H1 (cell line): ENCODE data around the gene SPSB1. TPM values are rescaled to one million over a fixed set of nuclear protein-coding genes. Genes with fewer than 3 reads are reported as not detected.
A peak's percentile ranks its signal among the peaks of the same experiment; 100 is the strongest.

Experiments used
- CTCF ChIA-PET: fragments of 300-600 bp; sonication (Branson Sonifier 250); formaldehyde crosslinking; loops from one replicate; lab custom pipeline; 2021; ENCODE audit not compliant: partially characterized antibody; lab: Charles Lee
- POLR2A ChIA-PET: fragments of 300-600 bp; sonication (Branson Sonifier 250); formaldehyde crosslinking; loops from one replicate; lab custom pipeline; 2021; ENCODE audit warnings: inconsistent platforms; ENCODE audit not compliant: partially characterized antibody; lab: Charles Lee
- DNase-seq, 2 experiments: peaks; one replicate each; pipeline versions ENCODE4 v3.0.0 to v3.0.0-alpha.2; 2010 to 2022; ENCODE audit warnings: low spot score in 2 of 2, low read depth in 1 of 2, mixed read lengths in 1 of 2
- FAIRE-seq: peaks from 2 replicates; lab custom pipeline; 2011; peaks lifted over from hg19 to GRCh38; lab: Jason Lieb, UNC
- H2AFZ ChIP-seq: 2 replicates; pipeline ENCODE4 v1.8.1; 2012; ENCODE audit warnings: low read length, inconsistent platforms
- H2AK5ac ChIP-seq: 2 replicates; pipeline ENCODE4 v1.6.1; 2013; ENCODE audit warnings: low read depth, low read length
- H2BK120ac ChIP-seq: replicated peaks from 2 replicates; pipeline ENCODE3; 2013; ENCODE audit warnings: low read depth, low read length, inconsistent platforms
- H2BK12ac ChIP-seq: 2 replicates; pipeline ENCODE4 v1.6.1; 2013; ENCODE audit warnings: low read depth, low read length
- H2BK15ac ChIP-seq: 2 replicates; pipeline ENCODE4 v1.6.1; 2013; ENCODE audit warnings: low read length
- H2BK20ac ChIP-seq: 2 replicates; pipeline ENCODE4 v1.6.1; 2013; ENCODE audit warnings: low read length
- H2BK5ac ChIP-seq: 2 replicates; pipeline ENCODE4 v1.6.1; 2013; ENCODE audit warnings: low read depth, low read length
- H3K14ac ChIP-seq: 2 replicates; pipeline ENCODE4 v1.6.1; 2013; ENCODE audit warnings: inconsistent platforms; ENCODE audit not compliant: insufficient read length
- H3K18ac ChIP-seq: 2 replicates; pipeline ENCODE4 v1.6.1; 2013; ENCODE audit warnings: low read length; ENCODE audit errors: extremely low read depth
- H3K23ac ChIP-seq: 2 replicates; pipeline ENCODE4 v1.6.1; 2013; ENCODE audit warnings: inconsistent platforms; ENCODE audit not compliant: insufficient read length
- H3K23me2 ChIP-seq: 2 replicates; pipeline ENCODE4 v1.6.1; 2013; ENCODE audit warnings: low read depth, low read length
- H3K27ac ChIP-seq: 2 replicates; pipeline ENCODE4 v1.6.1; 2011; ENCODE audit warnings: low read depth, low read length, inconsistent platforms
- H3K27me3 ChIP-seq, 4 experiments: replicated peaks in 1 of 4; 1 replicate in 1 of 4; 2 replicates in 3 of 4; pipeline versions ENCODE4 v1.6.1 to v1.8.1; 2011 to 2013; ENCODE audit warnings: low read length in 3 of 4, mild to moderate bottlenecking in 3 of 4, inconsistent platforms in 2 of 4, mixed read lengths in 2 of 4, moderate library complexity in 1 of 4; ENCODE audit not compliant: control insufficient read depth in 3 of 4, insufficient read depth in 3 of 4; ENCODE audit errors: extremely low read depth in 1 of 4
- H3K36me3 ChIP-seq, 4 experiments: 2 replicates each; pipeline versions ENCODE4 v1.6.1 to v1.8.1; 2011 to 2013; ENCODE audit warnings: mild to moderate bottlenecking in 4 of 4, low read length in 3 of 4, moderate library complexity in 2 of 4, control low read depth in 1 of 4, inconsistent platforms in 1 of 4; ENCODE audit not compliant: insufficient read depth in 4 of 4, control insufficient read depth in 2 of 4
- H3K4ac ChIP-seq: replicated peaks from 2 replicates; pipeline ENCODE3; 2013; ENCODE audit warnings: low read length, low read depth, mixed read lengths, inconsistent platforms; ENCODE audit not compliant: insufficient read length
- H3K4me1 ChIP-seq, 4 experiments: replicated peaks in 1 of 4; 1 replicate in 1 of 4; 2 replicates in 3 of 4; pipeline versions ENCODE4 v1.6.1 to v1.8.1; 2011 to 2013; ENCODE audit warnings: low read length in 3 of 4, inconsistent platforms in 2 of 4, mixed read lengths in 1 of 4; ENCODE audit not compliant: insufficient read depth in 4 of 4, control insufficient read depth in 3 of 4
- H3K4me2 ChIP-seq, 2 experiments: 2 replicates each; pipeline versions ENCODE4 v1.6.1 to v1.8.1; 2011 to 2013; ENCODE audit warnings: low read depth in 2 of 2, low read length in 2 of 2, control low read depth in 1 of 2, inconsistent platforms in 1 of 2, mild to moderate bottlenecking in 1 of 2; ENCODE audit not compliant: insufficient read depth in 1 of 2
- H3K4me3 ChIP-seq, 4 experiments: fragments of 200-600, 300-600 bp in 1 of 4; sonication (generic), shearing (Covaris generic), sonication (Bioruptor Twin) in 1 of 4; 2 replicates each; pipeline versions ENCODE4 v1.5.1 to v1.8.1; 2011 to 2016; ENCODE audit warnings: low read length in 4 of 4, low read depth in 3 of 4, control low read depth in 2 of 4, inconsistent platforms in 2 of 4, mild to moderate bottlenecking in 2 of 4, mixed read lengths in 1 of 4, moderate library complexity in 1 of 4; ENCODE audit not compliant: insufficient read depth in 2 of 4; ENCODE audit errors: extremely low read depth in 1 of 4
- H3K56ac ChIP-seq: replicated peaks from 2 replicates; pipeline ENCODE3; 2013; ENCODE audit warnings: low read depth, mild to moderate bottlenecking, mixed read lengths, low read length, inconsistent platforms; ENCODE audit not compliant: insufficient read length
- H3K79me1 ChIP-seq: 2 replicates; pipeline ENCODE4 v1.6.1; 2013; ENCODE audit warnings: low read depth, low read length, control low read depth
- H3K79me2 ChIP-seq, 2 experiments: 2 replicates each; pipeline versions ENCODE4 v1.6.1 to v1.8.1; 2012 to 2013; ENCODE audit warnings: low read length in 2 of 2, mild to moderate bottlenecking in 2 of 2, inconsistent platforms in 1 of 2; ENCODE audit not compliant: insufficient read depth in 2 of 2, control insufficient read depth in 1 of 2
- H3K9ac ChIP-seq, 4 experiments: replicated peaks in 1 of 4; 1 replicate in 1 of 4; 2 replicates in 3 of 4; pipeline versions ENCODE4 v1.6.1 to v1.8.1; 2011 to 2013; ENCODE audit warnings: low read depth in 3 of 4, low read length in 3 of 4, control low read depth in 2 of 4, mild to moderate bottlenecking in 2 of 4, moderate library complexity in 2 of 4, inconsistent platforms in 1 of 4; ENCODE audit errors: extremely low read depth in 1 of 4
- H3K9me3 ChIP-seq, 2 experiments: 2 replicates each; pipeline versions ENCODE4 v1.6.1 to v1.8.1; 2012 to 2013; ENCODE audit warnings: mild to moderate bottlenecking in 2 of 2, moderate library complexity in 2 of 2, control low read depth in 1 of 2, inconsistent platforms in 1 of 2, low read depth in 1 of 2, low read length in 1 of 2, mixed read lengths in 1 of 2; ENCODE audit not compliant: insufficient read depth in 2 of 2
- H4K20me1 ChIP-seq, 2 experiments: replicated peaks in 1 of 2; 2 replicates each; pipeline versions ENCODE3 to v1.8.1; 2011 to 2013; ENCODE audit warnings: inconsistent platforms in 2 of 2, low read length in 2 of 2, mild to moderate bottlenecking in 1 of 2; ENCODE audit not compliant: insufficient read depth in 2 of 2, control insufficient read depth in 1 of 2
- H4K5ac ChIP-seq: 2 replicates; pipeline ENCODE4 v1.6.1; 2013; ENCODE audit warnings: low read length, low read depth, mixed read lengths, inconsistent platforms; ENCODE audit not compliant: insufficient read length
- H4K8ac ChIP-seq: 2 replicates; pipeline ENCODE4 v1.8.0; 2013; ENCODE audit warnings: mild to moderate bottlenecking, moderate library complexity, low read length, inconsistent platforms; ENCODE audit not compliant: insufficient read depth; ENCODE audit errors: extremely low read depth
- H4K91ac ChIP-seq: replicated peaks from 2 replicates; pipeline ENCODE3; 2013; ENCODE audit warnings: low read length, mixed read lengths, inconsistent platforms; ENCODE audit not compliant: insufficient read length
- CBX5 ChIP-seq: fragments of 300-800, 300-1000 bp; sonication (generic); IDR thresholded peaks from 2 replicates; pipeline ENCODE4 v1.7.1; 2016; ENCODE audit warnings: antibody characterized with exemption, low read length, low read depth
- CHD1 ChIP-seq: IDR thresholded peaks from 2 replicates; pipeline ENCODE4 v1.6.1; 2012; ENCODE audit warnings: low read depth, low read length, improper control_type of control experiment
- CTBP2 ChIP-seq: IDR thresholded peaks from 2 replicates; pipeline ENCODE4 v1.7.0; 2011; ENCODE audit warnings: borderline replicate concordance, mild to moderate bottlenecking, moderate library complexity, mixed read lengths, low read length; ENCODE audit not compliant: insufficient read depth, insufficient read length
- FOSL1 ChIP-seq: IDR thresholded peaks from 2 replicates; pipeline ENCODE4 v1.6.1; 2011; ENCODE audit warnings: mild to moderate bottlenecking, low read depth, low read length, moderate library complexity; ENCODE audit not compliant: insufficient read depth
- HDAC2 ChIP-seq, 2 experiments: fragments of 300-600 bp in 1 of 2; sonication (generic) in 1 of 2; IDR thresholded peaks; 2 replicates each; pipeline ENCODE4 v1.6.1; 2011 to 2012; ENCODE audit warnings: low read depth in 2 of 2, low read length in 2 of 2, mild to moderate bottlenecking in 2 of 2, moderate library complexity in 2 of 2, borderline replicate concordance in 1 of 2, inconsistent platforms in 1 of 2
- HDAC6 ChIP-seq: IDR thresholded peaks from one replicate; pipeline ENCODE4 v1.7.1; 2012; ENCODE audit warnings: low read depth, mild to moderate bottlenecking, inconsistent platforms, low read length, moderate library complexity
- MAFK ChIP-seq: IDR thresholded peaks from 2 replicates; pipeline ENCODE4 v1.6.1; 2012; ENCODE audit warnings: low read depth, mild to moderate bottlenecking, improper control_type of control experiment, low read length
- POLR2A ChIP-seq, 2 experiments: IDR thresholded peaks; 1 replicate in 1 of 2; 2 replicates in 1 of 2; pipeline ENCODE4 v1.6.1; 2011; ENCODE audit warnings: low read depth in 2 of 2, low read length in 2 of 2, mild to moderate bottlenecking in 2 of 2; ENCODE audit errors: control extremely low read depth in 1 of 2
- SIRT6 ChIP-seq: IDR thresholded peaks from one replicate; pipeline ENCODE4 v1.7.1; 2012; ENCODE audit warnings: low read length, inconsistent platforms
- SP1 ChIP-seq: IDR thresholded peaks from 2 replicates; pipeline ENCODE4 v1.6.1; 2011; ENCODE audit warnings: low read depth, low read length
- SP2 ChIP-seq: IDR thresholded peaks from 2 replicates; pipeline ENCODE4 v1.6.1; 2012; ENCODE audit warnings: mild to moderate bottlenecking, low read length, inconsistent platforms
- TAF1 ChIP-seq: IDR thresholded peaks from 2 replicates; pipeline ENCODE4 v1.6.1; 2011; ENCODE audit warnings: mild to moderate bottlenecking, low read depth, low read length
- TCF12 ChIP-seq: IDR thresholded peaks from 2 replicates; pipeline ENCODE4 v1.6.1; 2011; ENCODE audit warnings: low read depth, mild to moderate bottlenecking, low read length
- WGBS, 2 experiments: shearing (Covaris generic) in 1 of 2; methylation state at CpG; one replicate each; pipeline versions ENCODE4 v1.1.6 to v1.1.7; 2013 to 2015; ENCODE audit warnings: low lambda C conversion rate in 2 of 2, mixed read lengths in 2 of 2, inconsistent platforms in 1 of 2, low coverage in 1 of 2, missing lambda C conversion rate in 1 of 2; ENCODE audit not compliant: insufficient replicate concordance in 2 of 2, insufficient coverage in 1 of 2, insufficient read length in 1 of 2; ENCODE audit errors: extremely low coverage in 1 of 2, missing lambda C conversion rate in 1 of 2; 5-methylcytosine and 5-hydroxymethylcytosine counted together
- polyA plus RNA-seq, 7 experiments: library from polyadenylated mRNA; depleted of rRNA in 3 of 7; stranded (reverse) in 5 of 7; unstranded in 2 of 7; fragments of >200 nt in 5 of 7; fragments of 200-250 nt in 2 of 7; gene quantifications; 1 replicate in 5 of 7; 2 replicates in 1 of 7; 4 replicates in 1 of 7; pipeline versions ENCODE4 v1.2.1 to v1.2.3, GENCODE V29; 2011 to 2013; ENCODE audit warnings: missing spikeins in 2 of 7, mixed read lengths in 2 of 7
- total RNA-seq: library from RNA; stranded (reverse); fragmentation: NEBNext Ultra II Directional; extraction: Animal tissue kit (Norgen Biotek cat#: 25700); gene quantifications from 2 replicates; pipeline ENCODE4 v1.2.1, GENCODE V29; 2021
- TF ChIP-seq, protein P1 (sequence below): IDR thresholded peaks from 2 replicates; pipeline ENCODE4 v1.6.1; 2011; ENCODE audit warnings: low read depth, mild to moderate bottlenecking, low read length; ENCODE audit not compliant: insufficient read depth

The SPSB1 gene
- total and polyA plus RNA-seq, 2 of the 8 experiments (the other 6 are each of a cell fraction or from before 2014, with no cell fraction given), result 5.3 to 6.4 TPM

DNA sequence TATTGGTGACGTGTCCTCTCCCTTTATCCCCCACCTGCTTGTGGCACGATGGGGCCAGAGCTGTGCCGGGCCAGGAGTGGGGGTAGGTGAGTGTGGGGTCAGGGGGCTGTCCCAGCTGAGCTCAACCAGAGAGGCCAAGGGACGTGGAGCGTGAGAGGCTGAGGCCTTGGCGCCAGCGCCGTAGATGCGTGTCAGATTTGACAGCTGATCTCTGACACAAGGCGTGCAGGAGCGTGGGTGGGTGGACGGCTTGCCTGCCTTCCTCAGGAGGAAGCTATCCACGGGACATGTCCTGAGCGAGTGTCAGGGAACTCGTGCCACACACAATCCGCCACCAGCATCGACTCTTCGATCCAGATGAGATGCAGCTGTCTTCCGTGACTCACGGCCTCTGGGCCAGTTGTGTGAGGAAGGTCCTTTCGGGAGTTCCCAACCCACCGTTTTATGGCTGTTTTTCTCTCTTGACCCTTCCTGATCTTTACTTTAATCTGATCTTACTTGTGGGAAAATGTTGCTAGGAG is 56.7 kb downstream of the SPSB1 start:
- Histone ChIP-seq H2AK5ac (0 out of 2 replicates have a peak overlapping the region, but pooled peaks have one; percentile 85), H2BK5ac (no peak overlapping the region), H3K27ac (no peak overlapping the region; the same call in 1 of the 2 replicates), H3K4me3 (no peak overlapping the region), H3K23me2 (no peaks in the 10 kb centered on the region; the same call in 1 of the 2 replicates), H2BK120ac (no peak overlapping the region), H3K79me1 (no peaks in the 10 kb centered on the region), H3K4me2 (no peak overlapping the region), H3K9ac (no peak overlapping the region), H3K18ac (no peak overlapping the region), H4K20me1 (peaks cover 0 to 4% of the 10 kb centered on the region in 2 experiments), H3K14ac (no peak overlapping the region), H2BK20ac (no peak overlapping the region), H3K23ac (no peak overlapping the region), H3K4ac (no peak overlapping the region), H3K9me3 (no peaks in the 10 kb centered on the region), H2BK15ac (no peak overlapping the region), H2BK12ac (0 out of 2 replicates have a peak overlapping the region, but pooled peaks have one; percentile 50), H4K8ac (no peak overlapping the region), H3K56ac (no peak overlapping the region), H4K91ac (no peak overlapping the region), H3K4me1 (peaks cover 3 to 18% (median 8%) of the 10 kb centered on the region in 4 experiments), H3K36me3 (no peaks in the 10 kb centered on the region), H3K79me2 (no peaks in the 10 kb centered on the region), H4K5ac (no peak overlapping the region), H3K27me3 (no peaks in the 10 kb centered on the region), H2AFZ (no peak overlapping the region)
- CTCF ChIA-PET, result interaction anchor here (1.4 kb wide), 1 partner anchor 29 kb away, joined by 4 read pairs; no protein-coding TSS in a partner anchor
- POLR2A ChIA-PET, result interaction anchor here (1.0 kb wide), 1 partner anchor 10 kb away, joined by 3 read pairs; no protein-coding TSS in a partner anchor
- FAIRE-seq (no peak), DNase-seq (no peak)
- WGBS, 2 experiments, result 90% methylated on average over 22 of the region's 22 CpGs; no CpG with 5 or more reads in 1 of the 2 experiments
- TF ChIP-seq HDAC2 (IDR thresholded peaks at IDR 0.05; ENCODE audit: borderline replicate concordance in 1 of 2, low read depth in 2 of 2, low read length in 2 of 2) (no peak), CTBP2 (no peak), FOSL1 (no peak), TAF1 (no peak), MAFK (no peak), CBX5 (no peak), SP2 (no peak), CHD1 (no peak), HDAC6 (no peak), POLR2A (IDR thresholded peaks at IDR 0.05; ENCODE audit: control extremely low read depth in 1 of 2, low read depth in 2 of 2, low read length in 2 of 2) (no peak), SIRT6 (no peak), TCF12 (no peak), SP1 (no peak)
- TF ChIP-seq, protein P1, sequence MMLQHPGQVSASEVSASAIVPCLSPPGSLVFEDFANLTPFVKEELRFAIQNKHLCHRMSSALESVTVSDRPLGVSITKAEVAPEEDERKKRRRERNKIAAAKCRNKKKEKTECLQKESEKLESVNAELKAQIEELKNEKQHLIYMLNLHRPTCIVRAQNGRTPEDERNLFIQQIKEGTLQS, result no peak
